ENCODE results near the gene TMEM39A. TPM values are rescaled to one million over a fixed set of nuclear protein-coding genes. Genes with fewer than 3 reads are reported as not detected.

TMEM39A gene
- total and polyA plus RNA-seq, 2 of the 4 experiments (the other 2 are of a cell fraction) = 29.6 to 117 TPM

- ChIA-PET CTCF (no interaction called here), POLR2A (ENCODE audit: unreplicated experiment) (no interaction called here)
- Histone ChIP-seq H2BK15ac (ENCODE audit: low read depth, low read length) (no peak overlapping the region), H4K91ac (ENCODE audit: insufficient read depth, low read depth, low read length) (no peak overlapping the region), H4K5ac (ENCODE audit: low read depth, low read length) (no peak overlapping the region), H3K23ac (ENCODE audit: low read depth, low read length) (no peak overlapping the region), H3K27ac (ENCODE audit: insufficient read depth, low read length) (no peak overlapping the region), H2AFZ (replicated peaks; ENCODE audit: low read length, poor library complexity) (no peak overlapping the region), H2AK9ac (replicated peaks; ENCODE audit: low read depth, low read length, poor library complexity) (no peak overlapping the region), H3K14ac (replicated peaks; ENCODE audit: low read depth, low read length) (no peak overlapping the region), H3K4me2 (ENCODE audit: low read depth, low read length) (no peak overlapping the region), H2BK120ac (ENCODE audit: low read depth, low read length) (no peak overlapping the region), H3K4me3 (ENCODE audit: insufficient read depth, low read depth, low read length) (no peak overlapping the region), H3K56ac (ENCODE audit: extremely low read depth, insufficient read depth, low read length) (no peak overlapping the region), H3K9me1 (ENCODE audit: insufficient read depth, low read length) (peaks cover 8% of the 10 kb centered on the region), H3K18ac (ENCODE audit: low read depth, low read length) (no peak overlapping the region), H3K4ac (ENCODE audit: low read depth, low read length) (no peak overlapping the region), H3K9ac (ENCODE audit: low read depth, low read length) (no peak overlapping the region), H3K9me3 (ENCODE audit: control insufficient read depth, insufficient read depth, low read length) (no peaks in the 10 kb centered on the region), H3K27me3 (ENCODE audit: control insufficient read depth, insufficient read depth, low read length) (no peaks in the 10 kb centered on the region), H4K20me1 (ENCODE audit: insufficient read depth, low read length) (peaks cover 8% of the 10 kb centered on the region; the same call in 1 of the 2 replicates), H4K8ac (ENCODE audit: low read depth in 2 of 2, low read length in 2 of 2) (no peak overlapping the region), H3K4me1 (ENCODE audit: control insufficient read depth, insufficient read depth, low read length) (0 out of 2 replicates have a peak, but pooled peaks cover 2% of the 10 kb centered on the region), H2AK5ac (ENCODE audit: low read depth, low read length) (no peak overlapping the region), H2BK20ac (ENCODE audit: low read depth, low read length) (no peak overlapping the region), H3K79me1 (ENCODE audit: low read depth in 1 of 2, low read length in 2 of 2) (peaks cover 37 to 41% of the 10 kb centered on the region in 2 experiments), H2BK5ac (ENCODE audit: low read depth, low read length, poor library complexity, severe bottlenecking) (no peak overlapping the region), H3K36me3 (ENCODE audit: control insufficient read depth, insufficient read depth, low read length) (peaks cover 29% of the 10 kb centered on the region)
- DNase-seq = no peak
- TF ChIP-seq MAZ (IDR thresholded peaks at IDR 0.05; ENCODE audit: borderline replicate concordance, low read depth, low read length) = no peak
- no peak for TF ChIP-seq MAFK (IDR thresholded peaks at IDR 0.05; ENCODE audit: low read depth, low read length)
- no peak for TF ChIP-seq CEBPB (IDR thresholded peaks at IDR 0.05; ENCODE audit: low read depth, low read length)
- no peak for TF ChIP-seq RFX5 (IDR thresholded peaks at IDR 0.05; ENCODE audit: low read depth, low read length)
- no peak for TF ChIP-seq NFE2L2 (IDR thresholded peaks at IDR 0.05; ENCODE audit: low read depth, low read length)
- TF ChIP-seq, protein P1, sequence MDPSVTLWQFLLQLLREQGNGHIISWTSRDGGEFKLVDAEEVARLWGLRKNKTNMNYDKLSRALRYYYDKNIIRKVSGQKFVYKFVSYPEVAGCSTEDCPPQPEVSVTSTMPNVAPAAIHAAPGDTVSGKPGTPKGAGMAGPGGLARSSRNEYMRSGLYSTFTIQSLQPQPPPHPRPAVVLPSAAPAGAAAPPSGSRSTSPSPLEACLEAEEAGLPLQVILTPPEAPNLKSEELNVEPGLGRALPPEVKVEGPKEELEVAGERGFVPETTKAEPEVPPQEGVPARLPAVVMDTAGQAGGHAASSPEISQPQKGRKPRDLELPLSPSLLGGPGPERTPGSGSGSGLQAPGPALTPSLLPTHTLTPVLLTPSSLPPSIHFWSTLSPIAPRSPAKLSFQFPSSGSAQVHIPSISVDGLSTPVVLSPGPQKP (IDR thresholded peaks at IDR 0.05; ENCODE audit: borderline replicate concordance, low read depth, low read length) = no peak
- no peak for TF ChIP-seq RCOR1 (IDR thresholded peaks at IDR 0.05; ENCODE audit: insufficient replicate concordance, low read length)
- no peak for TF ChIP-seq FOS (IDR thresholded peaks at IDR 0.05; ENCODE audit: low read depth, low read length)
- no peak for TF ChIP-seq RAD21 (IDR thresholded peaks at IDR 0.05; ENCODE audit: low read length)
- TF ChIP-seq CHD1 (IDR thresholded peaks at IDR 0.05; ENCODE audit: low read depth, low read length) = no peak
- TF ChIP-seq CTCF (conservative IDR thresholded peaks at IDR 0.05; ENCODE audit: low read depth, low read length) = no peak
- TF ChIP-seq BHLHE40 (IDR thresholded peaks at IDR 0.05; ENCODE audit: low read depth, low read length) = no peak
- no peak for TF ChIP-seq POLR2A (IDR thresholded peaks at IDR 0.05; ENCODE audit: low read depth, low read length)
- TF ChIP-seq, protein P2, sequence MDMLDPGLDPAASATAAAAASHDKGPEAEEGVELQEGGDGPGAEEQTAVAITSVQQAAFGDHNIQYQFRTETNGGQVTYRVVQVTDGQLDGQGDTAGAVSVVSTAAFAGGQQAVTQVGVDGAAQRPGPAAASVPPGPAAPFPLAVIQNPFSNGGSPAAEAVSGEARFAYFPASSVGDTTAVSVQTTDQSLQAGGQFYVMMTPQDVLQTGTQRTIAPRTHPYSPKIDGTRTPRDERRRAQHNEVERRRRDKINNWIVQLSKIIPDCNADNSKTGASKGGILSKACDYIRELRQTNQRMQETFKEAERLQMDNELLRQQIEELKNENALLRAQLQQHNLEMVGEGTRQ (IDR thresholded peaks at IDR 0.05; ENCODE audit: low read depth, low read length) = no peak
- no peak for TF ChIP-seq MXI1 (IDR thresholded peaks at IDR 0.05; ENCODE audit: borderline replicate concordance, low read depth, low read length)
- no peak for TF ChIP-seq SMC3 (IDR thresholded peaks at IDR 0.05; ENCODE audit: low read depth, low read length)
- no peak for ATAC-seq (ENCODE audit: low read depth)
- intact Hi-C loops (cut with micrococcal nuclease) = loop anchor here (10.0 kb wide), 1 partner anchor 142 kb away; the partner anchor contains the start of gene ARHGAP31
- no CpG with 5 or more reads among the region's 1 CpG for WGBS, 2 experiments (ENCODE audit: extremely low coverage in 2 of 2, insufficient read length in 1 of 2)
- no TSS peak for BruUV-seq (replicated peaks)
- dilution Hi-C loops (cut with HindIII; ENCODE audit: low sequenced_read_pairs, unreplicated experiment) = no loop called here
- in situ Hi-C loops (cut with MboI; ENCODE audit: low sequenced_read_pairs) = no loop called here
These were observed 26.4 kb downstream of the TMEM39A start for GRCh38 chr3:119436977-119437376.

All from IMR-90 (cell line).